NOMO-1 treated with dmso at 0.1 percent for 144 hours (cell line): ENCODE measurements around the gene ANO2.

Source experiments
- DNase-seq: peaks from one replicate; lab custom pipeline; 2025; ENCODE audit not compliant: unreplicated experiment; lab: John Stamatoyannopoulos, UW

ANO2 gene

DNA sequence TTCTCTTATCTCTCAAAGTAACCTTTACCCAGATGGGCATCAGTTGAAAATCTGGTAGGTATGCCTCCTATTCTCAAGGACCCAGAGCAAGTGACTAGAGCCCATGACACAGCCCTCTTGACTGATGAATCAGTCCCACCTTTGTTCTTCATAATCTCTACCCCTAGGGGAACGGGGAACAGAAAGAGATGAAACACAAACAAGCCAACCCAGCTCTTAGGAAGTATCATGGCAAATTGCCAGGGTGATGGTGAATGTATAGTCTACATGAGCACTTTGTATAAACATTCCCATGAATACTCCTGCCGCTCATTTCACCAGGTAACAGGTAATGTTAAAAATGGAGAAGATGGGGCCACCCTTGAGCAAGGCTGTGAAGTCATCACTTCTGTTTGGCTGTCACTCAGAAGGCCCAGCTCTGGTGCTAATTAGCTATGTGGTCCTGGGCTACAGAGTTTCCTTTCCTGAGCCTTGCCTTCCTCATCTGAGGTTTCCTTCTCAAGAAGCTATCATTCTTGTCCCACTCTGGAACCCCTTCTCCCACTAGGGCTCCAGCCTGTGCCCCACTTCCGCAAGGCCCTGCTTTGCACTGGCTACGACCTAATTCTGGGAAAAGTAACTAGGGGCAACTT lies 161.7 kb downstream of the ANO2 start:
- DNase-seq = no peak

- no peak for DNase-seq
Measured at GRCh38 chr12:5780536-5780935, 164.5 kb downstream of the ANO2 start.

- DNase-seq = no peak
Measured at GRCh38 chr12:5779401-5779800, 165.7 kb downstream of the ANO2 start.

DNA sequence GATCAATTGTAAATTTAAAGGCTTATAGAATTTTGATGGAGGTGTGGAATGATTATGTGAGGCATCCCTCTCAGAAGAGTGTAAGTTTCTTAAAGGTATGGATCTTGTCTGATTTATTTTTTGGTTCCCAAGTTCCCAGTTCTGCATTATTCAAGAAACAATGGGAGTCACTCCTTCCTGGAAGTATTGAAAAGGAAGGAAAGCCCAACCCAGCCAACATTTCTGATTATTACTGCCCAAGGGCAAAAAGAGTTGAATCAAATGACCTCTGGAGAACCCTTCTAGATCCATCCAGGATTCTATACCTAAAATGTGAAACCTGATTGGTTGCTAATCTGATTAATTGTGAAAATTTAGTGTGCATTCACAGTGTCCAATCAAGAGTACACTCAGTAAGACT lies 166.2 kb downstream of the ANO2 start:
- DNase-seq = no peak

- no peak for DNase-seq
Measured at GRCh38 chr12:5777451-5777850, 167.6 kb downstream of the ANO2 start.

DNA sequence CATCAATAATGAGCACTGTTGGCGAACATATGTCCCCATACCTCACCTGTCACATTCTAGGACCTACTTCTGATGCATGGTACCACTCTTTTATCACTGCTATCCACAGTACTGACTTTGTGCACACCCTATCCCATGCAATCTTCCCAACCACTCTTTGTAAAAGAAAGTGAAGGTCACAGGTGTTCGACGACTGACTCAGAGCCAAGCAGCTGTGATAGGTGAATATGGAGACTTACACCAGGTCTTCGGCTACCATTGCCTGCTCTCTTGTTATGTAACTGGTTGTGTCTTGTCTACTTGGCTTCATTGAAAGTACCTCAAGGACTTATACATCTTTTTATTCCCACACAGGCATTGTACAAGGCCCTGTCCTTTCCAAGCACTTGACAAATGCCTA lies 169.0 kb downstream of the ANO2 start:
- no peak for DNase-seq

GRCh38 chr12:5773550-5773949 lies 171.5 kb downstream of the ANO2 start:
- DNase-seq = no peak

- no peak for DNase-seq
Measured at GRCh38 chr12:5771756-5772155, 173.3 kb downstream of the ANO2 start.

- DNase-seq = no peak
Measured at GRCh38 chr12:5770727-5771126, 174.3 kb downstream of the ANO2 start.

DNA sequence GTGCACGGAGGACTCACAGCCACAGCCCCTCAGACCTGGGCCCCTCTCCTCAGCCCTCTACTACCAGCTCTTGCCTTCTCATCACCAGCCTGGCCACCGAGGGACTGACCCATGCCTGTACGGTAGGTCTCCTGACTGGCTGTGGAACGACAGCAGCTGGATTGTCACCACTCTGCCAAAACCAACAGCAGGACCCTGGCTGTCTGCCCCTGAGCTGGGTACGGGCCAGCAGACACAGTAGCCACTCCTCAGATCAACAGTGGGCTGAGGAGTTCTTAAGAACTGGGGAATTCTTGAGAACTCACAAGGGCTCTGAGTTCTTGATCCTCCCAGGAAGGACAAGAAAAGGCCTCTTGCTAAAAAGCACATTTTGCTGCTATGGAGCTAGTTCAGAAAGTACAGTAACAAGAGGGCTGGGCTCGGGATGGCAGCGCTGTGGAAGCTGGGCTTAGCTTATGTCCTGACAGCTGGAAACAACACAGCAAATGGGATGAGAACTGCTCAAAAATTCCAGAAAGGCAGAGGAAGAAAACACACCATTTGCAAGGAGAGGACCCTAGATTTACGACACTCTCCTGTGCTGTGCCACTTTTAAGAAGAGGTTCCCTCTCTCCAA lies 176.4 kb downstream of the ANO2 start:
- DNase-seq = no peak

DNA sequence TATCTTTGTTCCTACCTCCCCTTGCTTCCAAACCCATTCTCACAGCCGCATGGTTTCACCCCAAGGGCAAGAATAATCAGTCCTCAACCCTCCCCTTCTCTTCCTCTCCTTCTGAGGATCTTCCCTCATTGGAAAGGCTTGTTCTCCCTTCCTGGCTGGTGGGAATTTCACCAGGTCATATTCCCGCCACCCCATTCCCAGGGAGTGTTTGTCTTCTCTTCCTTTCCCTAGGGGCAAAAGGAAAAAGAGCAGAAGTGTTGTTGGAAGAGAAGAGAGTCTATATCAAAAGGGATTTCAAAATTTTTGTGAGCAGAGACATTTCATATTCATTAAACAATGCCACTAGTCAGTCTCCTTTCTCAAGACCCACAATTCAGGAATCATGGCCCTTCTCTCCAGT lies 176.9 kb downstream of the ANO2 start:
- DNase-seq = no peak

GRCh38 chr12:5758347-5758746 lies 186.7 kb downstream of the ANO2 start:
- no peak for DNase-seq

GRCh38 chr12:5756338-5756842 lies 188.7 kb downstream of the ANO2 start:
- DNase-seq = no peak

GRCh38 chr12:5748027-5748426 lies 197.0 kb downstream of the ANO2 start:
- DNase-seq = no peak

DNA sequence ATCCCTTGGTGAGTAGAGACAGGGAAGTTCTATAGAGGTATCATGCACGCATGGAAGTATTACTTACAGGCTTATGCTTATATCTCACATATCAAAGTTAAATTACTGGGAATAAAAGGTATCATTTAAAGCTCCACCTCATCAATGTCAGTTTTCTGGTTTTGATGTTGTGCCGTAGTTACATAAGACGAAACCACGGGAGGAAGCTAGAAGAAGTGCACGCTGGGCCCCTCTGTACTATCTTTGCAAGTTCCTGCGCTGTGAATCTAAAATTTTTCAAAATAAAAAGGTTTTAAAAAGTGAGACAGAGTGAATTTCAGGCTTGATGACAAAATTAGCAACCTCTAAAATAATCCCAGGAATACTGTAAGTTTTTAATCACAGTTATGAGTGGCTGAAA lies 198.1 kb downstream of the ANO2 start:
- no peak for DNase-seq

DNA sequence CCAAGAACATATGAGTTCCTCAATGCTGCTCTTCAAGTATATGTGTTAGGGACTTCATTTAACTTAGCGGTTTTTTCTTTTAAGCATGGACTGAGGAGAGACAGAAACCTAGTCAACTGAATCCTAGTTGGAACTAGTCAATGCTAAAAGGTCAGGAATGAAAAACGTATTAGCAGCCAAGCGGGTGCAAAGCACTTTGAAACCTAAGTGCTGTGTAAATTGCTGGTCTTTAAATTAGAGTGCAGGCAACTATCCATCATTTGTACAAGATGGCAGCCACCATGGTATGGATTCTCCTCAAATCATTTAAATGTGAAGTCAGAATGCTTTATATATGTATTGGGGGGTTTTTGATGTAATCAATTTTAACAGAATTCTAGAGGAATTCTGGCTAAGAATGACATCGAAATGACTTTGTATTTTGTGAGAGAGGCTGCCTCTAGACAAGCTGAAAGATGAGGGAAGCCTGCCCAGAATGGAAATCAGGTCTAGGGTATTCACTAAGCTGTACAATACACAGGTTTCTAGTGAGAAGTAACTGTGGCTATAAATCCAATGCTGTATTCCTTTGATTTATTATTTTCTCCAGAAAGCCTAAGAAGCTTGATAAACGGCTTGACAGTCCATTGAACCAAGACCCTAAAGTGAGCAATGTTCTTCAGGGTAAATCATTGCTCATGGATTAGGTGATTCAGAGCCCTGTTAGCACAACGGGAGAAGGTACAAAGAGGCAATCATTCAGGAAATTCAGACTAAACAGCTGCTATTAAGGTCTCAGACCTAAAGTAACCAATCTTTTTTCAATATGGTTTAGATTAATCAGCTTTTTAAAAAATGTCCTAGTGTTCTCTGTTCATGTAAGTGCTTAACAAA lies 198.8 kb downstream of the ANO2 start:
- no peak for DNase-seq

DNA sequence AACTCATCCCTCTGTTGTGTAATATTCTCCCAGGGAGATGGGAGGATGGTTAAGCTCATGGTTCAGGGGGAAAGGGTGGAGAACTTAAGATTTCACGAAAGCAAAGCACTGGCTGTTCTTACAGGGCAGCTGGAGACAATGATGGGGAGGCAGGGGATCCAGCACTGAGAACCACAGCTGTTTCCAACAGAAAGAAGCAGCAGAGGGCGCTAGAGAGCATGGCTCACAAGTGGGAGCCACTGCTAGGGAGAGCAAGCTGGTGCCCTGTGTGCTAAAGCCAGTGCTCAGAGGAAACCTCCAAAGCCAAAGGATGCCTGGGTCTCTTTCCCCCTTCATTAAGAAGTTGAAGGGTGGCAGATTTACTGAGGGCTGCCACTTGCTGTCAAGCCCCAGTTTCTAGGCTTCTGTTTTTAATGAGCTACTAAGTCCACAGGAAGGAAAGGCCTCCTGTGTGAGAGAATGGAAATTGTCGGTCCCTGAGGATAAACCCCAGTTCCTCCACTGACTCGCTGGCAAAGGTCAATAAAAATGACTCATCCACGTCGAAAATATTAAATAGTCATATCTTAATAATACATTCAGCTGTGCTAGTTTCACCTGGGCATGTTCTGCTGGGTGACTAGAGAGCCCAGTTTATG lies 199.7 kb downstream of the ANO2 start:
- no peak for DNase-seq

GRCh38 chr12:5742258-5742657 lies 202.8 kb downstream of the ANO2 start:
- DNase-seq = no peak

GRCh38 chr12:5739917-5740316 lies 205.1 kb downstream of the ANO2 start:
- DNase-seq = no peak

GRCh38 chr12:5737778-5738177 lies 207.3 kb downstream of the ANO2 start:
- no peak for DNase-seq

- no peak for DNase-seq
Measured at GRCh38 chr12:5736527-5736926, 208.5 kb downstream of the ANO2 start.

DNA sequence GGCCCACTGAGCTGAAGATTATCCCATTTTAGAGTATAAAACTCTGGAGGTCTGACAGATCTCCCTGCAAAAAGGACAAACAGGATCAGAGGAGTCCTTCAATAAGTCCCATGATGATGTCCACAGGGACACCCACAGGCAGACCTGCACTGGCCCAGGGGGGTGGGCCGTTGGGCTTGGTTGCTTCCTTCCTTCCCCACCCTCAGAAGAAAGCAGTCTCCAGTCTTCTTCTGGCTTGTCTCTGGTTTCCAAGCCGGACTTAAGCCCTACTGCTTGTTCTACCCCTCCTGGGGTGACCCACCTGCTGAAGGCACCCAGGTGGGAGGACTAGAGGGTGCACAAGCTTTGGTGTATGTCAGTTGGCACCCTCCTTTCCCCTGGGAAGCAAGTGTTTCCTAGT lies 209.0 kb downstream of the ANO2 start:
- no peak for DNase-seq
